ENCODE measurements around the gene SYNGAP1.

DNA sequence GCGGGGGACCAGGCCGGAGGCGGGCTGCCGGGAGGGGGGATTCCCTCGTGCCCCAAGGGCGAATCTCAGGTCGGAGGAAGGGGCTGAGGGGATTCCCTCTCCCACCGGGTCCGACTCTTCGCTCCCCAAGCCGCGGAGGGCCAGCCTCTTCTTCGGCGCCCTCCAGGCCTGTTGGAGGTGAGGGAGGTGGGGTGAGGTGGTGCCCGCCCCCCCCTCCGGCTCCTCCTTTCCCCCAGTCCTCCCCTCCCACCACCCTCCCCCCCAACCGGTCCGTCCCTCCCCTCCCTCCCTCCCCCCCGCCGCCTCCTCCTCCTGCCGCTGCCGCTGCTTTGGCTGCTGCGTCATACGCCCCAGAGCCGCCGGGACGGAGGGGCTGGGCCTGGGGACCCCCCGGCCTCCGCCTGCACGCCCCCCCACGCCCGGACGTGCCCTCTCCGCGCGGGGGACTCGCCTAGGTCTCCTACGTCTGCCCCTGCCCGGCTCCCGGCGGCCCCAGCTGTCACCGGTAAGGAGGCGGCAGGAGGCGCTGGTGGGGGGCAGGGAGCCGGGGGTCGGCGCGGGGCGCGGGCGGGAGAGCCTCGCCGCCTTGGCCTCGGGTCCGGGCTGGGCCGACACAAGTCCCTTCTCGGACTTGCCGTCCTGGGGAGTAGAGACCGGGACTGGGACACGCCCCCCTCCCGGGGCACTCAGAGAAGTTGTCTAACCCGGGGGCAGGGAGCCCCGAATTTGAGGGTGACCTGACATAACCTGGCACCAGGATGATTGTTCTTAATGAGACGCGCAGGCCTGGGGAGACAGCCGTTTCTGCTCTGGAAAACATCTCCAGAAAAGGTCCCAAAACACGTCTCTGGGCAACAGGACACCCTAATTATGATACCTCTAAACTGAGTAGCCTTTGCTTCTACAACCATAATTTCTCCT lies 8.9 kb upstream of the SYNGAP1 start, which contains the start of gene PHF1:
- TF ChIP-seq POLR2AphosphoS5 (IDR thresholded peaks at IDR 0.05; ENCODE audit: insufficient read depth in 1 of 2, low read depth in 1 of 2) (peak in 1 of 2 donors; percentile 66), CTCF (IDR thresholded peaks at IDR 0.05) (no peak)

Measured in vagina (tissue), 2 donors.